H1 (cell line): Measurements from ENCODE around the gene KRTCAP2. TPM values are rescaled to one million over a fixed set of nuclear protein-coding genes. Genes with fewer than 3 reads are reported as not detected.
"Not testable (repeated sequence)": the region's sequence is repeated elsewhere in the genome, so short reads cannot be mapped to it uniquely, and the experiment has no call there.

Experiments
- CTCF ChIA-PET: fragments of 300-600 bp; sonication (Branson Sonifier 250); formaldehyde crosslinking; loops from one replicate; lab custom pipeline; 2021; ENCODE audit not compliant: partially characterized antibody; lab: Charles Lee
- POLR2A ChIA-PET: fragments of 300-600 bp; sonication (Branson Sonifier 250); formaldehyde crosslinking; loops from one replicate; lab custom pipeline; 2021; ENCODE audit warnings: inconsistent platforms; ENCODE audit not compliant: partially characterized antibody; lab: Charles Lee
- DNase-seq, 2 experiments: peaks; one replicate each; pipeline versions ENCODE4 v3.0.0 to v3.0.0-alpha.2; 2010 to 2022; ENCODE audit warnings: low spot score in 2 of 2, low read depth in 1 of 2, mixed read lengths in 1 of 2
- FAIRE-seq: peaks from 2 replicates; lab custom pipeline; 2011; peaks lifted over from hg19 to GRCh38; lab: Jason Lieb, UNC
- H2AFZ ChIP-seq: 2 replicates; pipeline ENCODE4 v1.8.1; 2012; ENCODE audit warnings: low read length, inconsistent platforms
- H2AK5ac ChIP-seq: 2 replicates; pipeline ENCODE4 v1.6.1; 2013; ENCODE audit warnings: low read depth, low read length
- H2BK120ac ChIP-seq: replicated peaks from 2 replicates; pipeline ENCODE3; 2013; ENCODE audit warnings: low read depth, low read length, inconsistent platforms
- H2BK12ac ChIP-seq: 2 replicates; pipeline ENCODE4 v1.6.1; 2013; ENCODE audit warnings: low read depth, low read length
- H2BK15ac ChIP-seq: 2 replicates; pipeline ENCODE4 v1.6.1; 2013; ENCODE audit warnings: low read length
- H2BK20ac ChIP-seq: 2 replicates; pipeline ENCODE4 v1.6.1; 2013; ENCODE audit warnings: low read length
- H2BK5ac ChIP-seq: 2 replicates; pipeline ENCODE4 v1.6.1; 2013; ENCODE audit warnings: low read depth, low read length
- H3K14ac ChIP-seq: 2 replicates; pipeline ENCODE4 v1.6.1; 2013; ENCODE audit warnings: inconsistent platforms; ENCODE audit not compliant: insufficient read length
- H3K18ac ChIP-seq: 2 replicates; pipeline ENCODE4 v1.6.1; 2013; ENCODE audit warnings: low read length; ENCODE audit errors: extremely low read depth
- H3K23ac ChIP-seq: 2 replicates; pipeline ENCODE4 v1.6.1; 2013; ENCODE audit warnings: inconsistent platforms; ENCODE audit not compliant: insufficient read length
- H3K23me2 ChIP-seq: 2 replicates; pipeline ENCODE4 v1.6.1; 2013; ENCODE audit warnings: low read depth, low read length
- H3K27ac ChIP-seq: 2 replicates; pipeline ENCODE4 v1.6.1; 2011; ENCODE audit warnings: low read depth, low read length, inconsistent platforms
- H3K27me3 ChIP-seq, 4 experiments: replicated peaks in 1 of 4; 1 replicate in 1 of 4; 2 replicates in 3 of 4; pipeline versions ENCODE4 v1.6.1 to v1.8.1; 2011 to 2013; ENCODE audit warnings: low read length in 3 of 4, mild to moderate bottlenecking in 3 of 4, inconsistent platforms in 2 of 4, mixed read lengths in 2 of 4, moderate library complexity in 1 of 4; ENCODE audit not compliant: control insufficient read depth in 3 of 4, insufficient read depth in 3 of 4; ENCODE audit errors: extremely low read depth in 1 of 4
- H3K36me3 ChIP-seq, 4 experiments: 2 replicates each; pipeline versions ENCODE4 v1.6.1 to v1.8.1; 2011 to 2013; ENCODE audit warnings: mild to moderate bottlenecking in 4 of 4, low read length in 3 of 4, moderate library complexity in 2 of 4, control low read depth in 1 of 4, inconsistent platforms in 1 of 4; ENCODE audit not compliant: insufficient read depth in 4 of 4, control insufficient read depth in 2 of 4
- H3K4ac ChIP-seq: replicated peaks from 2 replicates; pipeline ENCODE3; 2013; ENCODE audit warnings: low read length, low read depth, mixed read lengths, inconsistent platforms; ENCODE audit not compliant: insufficient read length
- H3K4me1 ChIP-seq, 4 experiments: replicated peaks in 1 of 4; 1 replicate in 1 of 4; 2 replicates in 3 of 4; pipeline versions ENCODE4 v1.6.1 to v1.8.1; 2011 to 2013; ENCODE audit warnings: low read length in 3 of 4, inconsistent platforms in 2 of 4, mixed read lengths in 1 of 4; ENCODE audit not compliant: insufficient read depth in 4 of 4, control insufficient read depth in 3 of 4
- H3K4me2 ChIP-seq, 2 experiments: 2 replicates each; pipeline versions ENCODE4 v1.6.1 to v1.8.1; 2011 to 2013; ENCODE audit warnings: low read depth in 2 of 2, low read length in 2 of 2, control low read depth in 1 of 2, inconsistent platforms in 1 of 2, mild to moderate bottlenecking in 1 of 2; ENCODE audit not compliant: insufficient read depth in 1 of 2
- H3K4me3 ChIP-seq, 4 experiments: fragments of 200-600, 300-600 bp in 1 of 4; sonication (generic), shearing (Covaris generic), sonication (Bioruptor Twin) in 1 of 4; 2 replicates each; pipeline versions ENCODE4 v1.5.1 to v1.8.1; 2011 to 2016; ENCODE audit warnings: low read length in 4 of 4, low read depth in 3 of 4, control low read depth in 2 of 4, inconsistent platforms in 2 of 4, mild to moderate bottlenecking in 2 of 4, mixed read lengths in 1 of 4, moderate library complexity in 1 of 4; ENCODE audit not compliant: insufficient read depth in 2 of 4; ENCODE audit errors: extremely low read depth in 1 of 4
- H3K56ac ChIP-seq: replicated peaks from 2 replicates; pipeline ENCODE3; 2013; ENCODE audit warnings: low read depth, mild to moderate bottlenecking, mixed read lengths, low read length, inconsistent platforms; ENCODE audit not compliant: insufficient read length
- H3K79me1 ChIP-seq: 2 replicates; pipeline ENCODE4 v1.6.1; 2013; ENCODE audit warnings: low read depth, low read length, control low read depth
- H3K79me2 ChIP-seq, 2 experiments: 2 replicates each; pipeline versions ENCODE4 v1.6.1 to v1.8.1; 2012 to 2013; ENCODE audit warnings: low read length in 2 of 2, mild to moderate bottlenecking in 2 of 2, inconsistent platforms in 1 of 2; ENCODE audit not compliant: insufficient read depth in 2 of 2, control insufficient read depth in 1 of 2
- H3K9ac ChIP-seq, 4 experiments: replicated peaks in 1 of 4; 1 replicate in 1 of 4; 2 replicates in 3 of 4; pipeline versions ENCODE4 v1.6.1 to v1.8.1; 2011 to 2013; ENCODE audit warnings: low read depth in 3 of 4, low read length in 3 of 4, control low read depth in 2 of 4, mild to moderate bottlenecking in 2 of 4, moderate library complexity in 2 of 4, inconsistent platforms in 1 of 4; ENCODE audit errors: extremely low read depth in 1 of 4
- H3K9me3 ChIP-seq, 2 experiments: 2 replicates each; pipeline versions ENCODE4 v1.6.1 to v1.8.1; 2012 to 2013; ENCODE audit warnings: mild to moderate bottlenecking in 2 of 2, moderate library complexity in 2 of 2, control low read depth in 1 of 2, inconsistent platforms in 1 of 2, low read depth in 1 of 2, low read length in 1 of 2, mixed read lengths in 1 of 2; ENCODE audit not compliant: insufficient read depth in 2 of 2
- H4K20me1 ChIP-seq, 2 experiments: replicated peaks in 1 of 2; 2 replicates each; pipeline versions ENCODE3 to v1.8.1; 2011 to 2013; ENCODE audit warnings: inconsistent platforms in 2 of 2, low read length in 2 of 2, mild to moderate bottlenecking in 1 of 2; ENCODE audit not compliant: insufficient read depth in 2 of 2, control insufficient read depth in 1 of 2
- H4K5ac ChIP-seq: 2 replicates; pipeline ENCODE4 v1.6.1; 2013; ENCODE audit warnings: low read length, low read depth, mixed read lengths, inconsistent platforms; ENCODE audit not compliant: insufficient read length
- H4K8ac ChIP-seq: 2 replicates; pipeline ENCODE4 v1.8.0; 2013; ENCODE audit warnings: mild to moderate bottlenecking, moderate library complexity, low read length, inconsistent platforms; ENCODE audit not compliant: insufficient read depth; ENCODE audit errors: extremely low read depth
- H4K91ac ChIP-seq: replicated peaks from 2 replicates; pipeline ENCODE3; 2013; ENCODE audit warnings: low read length, mixed read lengths, inconsistent platforms; ENCODE audit not compliant: insufficient read length
- WGBS, 2 experiments: shearing (Covaris generic) in 1 of 2; methylation state at CpG; one replicate each; pipeline versions ENCODE4 v1.1.6 to v1.1.7; 2013 to 2015; ENCODE audit warnings: low lambda C conversion rate in 2 of 2, mixed read lengths in 2 of 2, inconsistent platforms in 1 of 2, low coverage in 1 of 2, missing lambda C conversion rate in 1 of 2; ENCODE audit not compliant: insufficient replicate concordance in 2 of 2, insufficient coverage in 1 of 2, insufficient read length in 1 of 2; ENCODE audit errors: extremely low coverage in 1 of 2, missing lambda C conversion rate in 1 of 2; 5-methylcytosine and 5-hydroxymethylcytosine counted together
- polyA plus RNA-seq, 7 experiments: library from polyadenylated mRNA; depleted of rRNA in 3 of 7; stranded (reverse) in 5 of 7; unstranded in 2 of 7; fragments of >200 nt in 5 of 7; fragments of 200-250 nt in 2 of 7; gene quantifications; 1 replicate in 5 of 7; 2 replicates in 1 of 7; 4 replicates in 1 of 7; pipeline versions ENCODE4 v1.2.1 to v1.2.3, GENCODE V29; 2011 to 2013; ENCODE audit warnings: missing spikeins in 2 of 7, mixed read lengths in 2 of 7
- total RNA-seq: library from RNA; stranded (reverse); fragmentation: NEBNext Ultra II Directional; extraction: Animal tissue kit (Norgen Biotek cat#: 25700); gene quantifications from 2 replicates; pipeline ENCODE4 v1.2.1, GENCODE V29; 2021

KRTCAP2 gene
- total and polyA plus RNA-seq, 2 of the 8 experiments (the other 6 are each of a cell fraction or from before 2014, with no cell fraction given): 146 to 317 TPM

DNA sequence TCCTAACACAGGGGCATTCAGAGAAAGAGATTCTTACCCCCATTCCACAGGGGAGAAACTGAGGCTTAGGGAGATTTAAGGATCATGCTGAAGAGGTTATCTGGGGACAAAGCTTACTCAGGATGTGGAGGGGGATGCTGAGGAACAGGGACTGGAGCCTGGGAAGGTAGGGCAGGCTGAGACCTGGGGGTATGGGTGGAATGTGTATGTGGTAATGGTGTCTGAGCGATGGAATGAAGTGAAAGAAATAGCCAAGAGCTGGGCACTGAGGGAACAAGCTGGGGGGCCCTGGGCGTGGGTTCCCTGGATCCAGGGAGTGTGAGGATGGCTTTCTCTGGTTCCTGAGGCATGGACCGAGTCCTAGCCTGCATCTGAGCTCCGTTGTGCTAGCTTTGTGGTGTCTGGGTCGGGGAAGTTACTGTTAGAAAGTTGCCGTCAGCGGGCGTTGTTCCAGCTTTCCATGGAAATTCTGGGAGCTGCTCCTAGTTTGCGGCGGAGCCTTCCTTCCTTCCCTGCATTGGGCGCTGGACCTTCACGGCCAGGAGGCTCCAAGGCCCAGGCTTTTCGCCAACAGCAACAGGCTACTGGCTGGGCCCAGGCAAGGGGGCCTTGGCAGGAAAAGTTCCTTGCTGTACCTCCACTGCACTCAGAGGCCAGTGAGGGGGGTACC lies 38.4 kb upstream of the KRTCAP2 start:
- 90% methylated on average over 13 of the region's 13 CpGs; no CpG with 5 or more reads in 1 of the 2 experiments for WGBS, 2 experiments
- not testable (repeated sequence) for H4K20me1 ChIP-seq, H2BK5ac ChIP-seq, H2BK20ac ChIP-seq, H2AK5ac ChIP-seq, H3K79me1 ChIP-seq, H3K23ac ChIP-seq, H2BK12ac ChIP-seq, H2BK120ac ChIP-seq, H3K27ac ChIP-seq, H3K56ac ChIP-seq, H3K9me3 ChIP-seq, H3K9ac ChIP-seq, H4K8ac ChIP-seq, H3K36me3 ChIP-seq, H4K5ac ChIP-seq, H3K4me2 ChIP-seq, H4K91ac ChIP-seq, H3K4ac ChIP-seq, H2BK15ac ChIP-seq, DNase-seq, H3K18ac ChIP-seq, H3K4me3 ChIP-seq, H3K14ac ChIP-seq, H2AFZ ChIP-seq, FAIRE-seq, H3K27me3 ChIP-seq, H3K79me2 ChIP-seq
- CTCF ChIA-PET: interaction anchor here (1.1 kb wide), 1 partner anchor 34 kb away, joined by 3 read pairs; no protein-coding TSS in a partner anchor
- POLR2A ChIA-PET: interaction anchor here (1.0 to 12.2 kb wide), 4 partner anchors 9 to 16 kb away, joined by 3 to 313 read pairs (median 6); no protein-coding TSS in a partner anchor
- peaks cover 17% of the 10 kb centered on the region for H3K23me2 ChIP-seq
- peaks cover 3 to 20% (median 11%) of the 10 kb centered on the region in 4 experiments for H3K4me1 ChIP-seq
